Tibial nerve (tissue), 4 donors: ENCODE data around the gene PLPP4. TPM values are rescaled to one million over a fixed set of nuclear protein-coding genes. Genes with fewer than 3 reads are reported as not detected.

ENCODE experiments used
- DNase-seq, 2 donors: peaks; one replicate each; pipeline ENCODE4 v3.0.0-alpha.2; 2019; ENCODE audit warnings: low spot score in 2 of 2
- H3K27ac ChIP-seq, 4 donors: fragments of 200-600 bp; sonication (generic) in 3 of 4; one replicate each; pipeline ENCODE4 v1.5.1; 2017 to 2019; ENCODE audit warnings: mild to moderate bottlenecking in 1 of 4
- H3K27me3 ChIP-seq, 2 donors: fragments of 200-600 bp; sonication (generic) in 1 of 2; one replicate each; pipeline versions ENCODE4 v1.5.1 to v1.6.0; 2017 to 2019
- H3K36me3 ChIP-seq, 3 donors: fragments of 200-600 bp; sonication (generic); one replicate each; pipeline ENCODE4 v1.5.1; 2018 to 2019
- H3K4me1 ChIP-seq, 4 donors: fragments of 200-600 bp; sonication (generic) in 3 of 4; one replicate each; pipeline ENCODE4 v1.5.1; 2017 to 2019
- H3K4me3 ChIP-seq, 4 donors: fragments of 200-600 bp; sonication (generic) in 3 of 4; one replicate each; pipeline ENCODE4 v1.5.1; 2017 to 2019; ENCODE audit warnings: mild to moderate bottlenecking in 1 of 4, moderate library complexity in 1 of 4
- H3K9me3 ChIP-seq, 4 donors: fragments of 200-600 bp; sonication (generic) in 3 of 4; one replicate each; pipeline ENCODE4 v1.5.1; 2017 to 2019
- CTCF ChIP-seq, 5 experiments: fragments of 200-600 bp in 3 of 5; fragments of 450-650 bp in 2 of 5; sonication (generic) in 3 of 5; IDR thresholded peaks; one replicate each; pipeline ENCODE4 v1.5.1; 2016 to 2019; ENCODE audit warnings: antibody characterized with exemption in 5 of 5, mild to moderate bottlenecking in 3 of 5, moderate library complexity in 2 of 5
- EP300 ChIP-seq, 2 donors: sonication (generic); formaldehyde crosslinking; IDR thresholded peaks; one replicate each; pipeline ENCODE4 v1.6.1; 2017; ENCODE audit warnings: antibody characterized with exemption in 2 of 2, mild to moderate bottlenecking in 1 of 2
- POLR2A ChIP-seq, 2 donors: fragments of 450-650 bp; IDR thresholded peaks; one replicate each; pipeline ENCODE4 v1.6.1; 2017; ENCODE audit warnings: antibody characterized with exemption in 2 of 2, mild to moderate bottlenecking in 2 of 2, moderate library complexity in 2 of 2
- WGBS, 2 donors: methylation state at CpG; one replicate each; pipeline ENCODE4 v1.1.5; 2018; 5-methylcytosine and 5-hydroxymethylcytosine counted together
- total RNA-seq, 4 donors: library from RNA; depleted of rRNA; stranded (reverse); fragments of >200 nt; gene quantifications; one replicate each; pipeline ENCODE4 v1.1.0, GENCODE V29; 2016

PLPP4 gene
- total RNA-seq, 4 donors from 2014 or later: not detected

- Histone ChIP-seq H3K9me3 (peaks cover 0 to 19% (median 0%) of the 10 kb centered on the region in 4 donors), H3K4me1 (no peaks in the 10 kb centered on the region), H3K4me3 (no peak overlapping the region), H3K36me3 (no peaks in the 10 kb centered on the region), H3K27ac (no peak overlapping the region), H3K27me3 (no peaks in the 10 kb centered on the region)
- DNase-seq: no peak
- 82 to 88% methylated on average over 4 of the region's 4 CpGs for WGBS, 2 donors
- TF ChIP-seq POLR2A (IDR thresholded peaks at IDR 0.05): no peak
These were observed 91.2 kb downstream of the PLPP4 start for GRCh38 chr10:120548210-120548609.

- Histone ChIP-seq H3K36me3 (no peaks in the 10 kb centered on the region), H3K4me1 (no peaks in the 10 kb centered on the region), H3K27me3 (no peaks in the 10 kb centered on the region), H3K27ac (no peak overlapping the region), H3K4me3 (no peak overlapping the region), H3K9me3 (peaks cover 0 to 36% (median 0%) of the 10 kb centered on the region in 4 donors)
- WGBS, 2 donors: 75 to 82% methylated on average over 2 of the region's 2 CpGs
- TF ChIP-seq CTCF (IDR thresholded peaks at IDR 0.05): no peak
- DNase-seq: no peak
These were observed 95.2 kb downstream of the PLPP4 start for GRCh38 chr10:120552262-120552661.

- H3K27me3 ChIP-seq: no peaks in the 10 kb centered on the region
- 91 to 96% methylated on average over 2 of the region's 2 CpGs for WGBS, 2 donors
- H3K4me1 ChIP-seq: no peaks in the 10 kb centered on the region
- H3K4me3 ChIP-seq: no peak overlapping the region
- H3K9me3 ChIP-seq: peaks cover 0 to 26% (median 0%) of the 10 kb centered on the region in 4 donors
- DNase-seq: no peak
- H3K36me3 ChIP-seq: no peaks in the 10 kb centered on the region
- no peak overlapping the region for H3K27ac ChIP-seq
- no peak for TF ChIP-seq EP300 (IDR thresholded peaks at IDR 0.05)
These were observed 96.9 kb downstream of the PLPP4 start for GRCh38 chr10:120553911-120554310.

- Histone ChIP-seq H3K27ac (no peak overlapping the region), H3K9me3 (peaks cover 0 to 24% (median 0%) of the 10 kb centered on the region in 4 donors), H3K36me3 (no peaks in the 10 kb centered on the region), H3K27me3 (no peaks in the 10 kb centered on the region), H3K4me1 (no peaks in the 10 kb centered on the region), H3K4me3 (no peak overlapping the region)
- no peak for TF ChIP-seq CTCF (IDR thresholded peaks at IDR 0.05)
- WGBS, 2 donors: 56 to 62% methylated on average over 4 of the region's 4 CpGs
- DNase-seq: no peak
These were observed 98.4 kb downstream of the PLPP4 start for GRCh38 chr10:120555436-120555835.

- peaks cover 0 to 23% (median 0%) of the 10 kb centered on the region in 4 donors for H3K9me3 ChIP-seq
- no peak overlapping the region for H3K27ac ChIP-seq
- TF ChIP-seq EP300 (IDR thresholded peaks at IDR 0.05) (no peak), CTCF (IDR thresholded peaks at IDR 0.05) (no peak), POLR2A (IDR thresholded peaks at IDR 0.05) (no peak)
- no peaks in the 10 kb centered on the region for H3K36me3 ChIP-seq
- H3K4me1 ChIP-seq: no peaks in the 10 kb centered on the region
- no peaks in the 10 kb centered on the region for H3K27me3 ChIP-seq
- WGBS, 2 donors: 29 to 31% methylated on average over 2 of the region's 2 CpGs
- no peak overlapping the region for H3K4me3 ChIP-seq
- no peak for DNase-seq
These were observed 99.0 kb downstream of the PLPP4 start for GRCh38 chr10:120555842-120556532.

- TF ChIP-seq CTCF (IDR thresholded peaks at IDR 0.05): no peak
- TF ChIP-seq POLR2A (IDR thresholded peaks at IDR 0.05): no peak
- H3K27me3 ChIP-seq: no peaks in the 10 kb centered on the region
- H3K36me3 ChIP-seq: no peaks in the 10 kb centered on the region
- H3K4me1 ChIP-seq: no peaks in the 10 kb centered on the region
- WGBS, 2 donors: 53 to 59% methylated on average over 4 of the region's 4 CpGs
- H3K27ac ChIP-seq: no peak overlapping the region
- peaks cover 0 to 23% (median 0%) of the 10 kb centered on the region in 4 donors for H3K9me3 ChIP-seq
- no peak overlapping the region for H3K4me3 ChIP-seq
- no peak for DNase-seq
These were observed 100.3 kb downstream of the PLPP4 start for GRCh38 chr10:120557311-120557710.
